ENCODE measurements around the gene DSCAM. TPM values are rescaled to one million over a fixed set of nuclear protein-coding genes. Genes with fewer than 3 reads are reported as not detected.
"Not testable (repeated sequence)": the region's sequence is repeated elsewhere in the genome, so short reads cannot be mapped to it uniquely, and the experiment has no call there.

Gene DSCAM
- total RNA-seq, 1 donor from 2014 or later = not detected

- no peaks in the 10 kb centered on the region for H3K4me1 ChIP-seq
- H3K4me2 ChIP-seq = no peak overlapping the region
- H3K9me3 Mint-ChIP-seq = no peaks in the 10 kb centered on the region
- no peaks in the 10 kb centered on the region for H4K20me1 ChIP-seq (ENCODE audit: low read depth)
- H3K9me3 ChIP-seq (ENCODE audit: low read depth) = no peaks in the 10 kb centered on the region
- no peak for DNase-seq (ENCODE audit: low spot score)
- no peak overlapping the region for H3K4me3 ChIP-seq
- no peak overlapping the region for H3K4me3 Mint-ChIP-seq
- no peak overlapping the region for H2AFZ ChIP-seq (replicated peaks)
- H3K27ac ChIP-seq = no peak overlapping the region
- no peaks in the 10 kb centered on the region for H3K27me3 ChIP-seq
- H3K36me3 ChIP-seq = no peaks in the 10 kb centered on the region
- no peak overlapping the region for H3K9ac ChIP-seq
- H3K27ac Mint-ChIP-seq = no peak overlapping the region
- H3K4me1 Mint-ChIP-seq = no peaks in the 10 kb centered on the region
- no peaks in the 10 kb centered on the region for H3K36me3 Mint-ChIP-seq
- peaks cover 2% of the 10 kb centered on the region for H3K27me3 Mint-ChIP-seq (ENCODE audit: insufficient read depth, low read depth)
- no peaks in the 10 kb centered on the region for H3K79me2 ChIP-seq (ENCODE audit: low read depth)
- TF ChIP-seq CTCF (IDR thresholded peaks at IDR 0.05) (no peak), EZH2phosphoT487 (IDR thresholded peaks at IDR 0.05) (no peak), EZH2 (IDR thresholded peaks at IDR 0.05) (no peak)
- H3F3A ChIP-seq (ENCODE audit: low read depth) = no peaks in the 10 kb centered on the region
Measured at GRCh38 chr21:40447016-40447415, 399.9 kb downstream of the DSCAM start.

- Mint-ChIP-seq H3K4me1 (no peaks in the 10 kb centered on the region), H3K36me3 (no peaks in the 10 kb centered on the region), H3K27ac (no peak overlapping the region), H3K9me3 (no peaks in the 10 kb centered on the region), H3K4me3 (no peak overlapping the region), H3K27me3 (ENCODE audit: insufficient read depth, low read depth) (peaks cover 2% of the 10 kb centered on the region)
- Histone ChIP-seq H3K27me3 (no peaks in the 10 kb centered on the region), H2AFZ (replicated peaks) (no peak overlapping the region), H3K4me2 (no peak overlapping the region), H3K36me3 (no peaks in the 10 kb centered on the region), H4K20me1 (ENCODE audit: low read depth) (no peaks in the 10 kb centered on the region), H3K9ac (no peak overlapping the region), H3K4me3 (no peak overlapping the region), H3K27ac (no peak overlapping the region), H3K79me2 (ENCODE audit: low read depth) (no peaks in the 10 kb centered on the region), H3K4me1 (no peaks in the 10 kb centered on the region), H3K9me3 (ENCODE audit: low read depth) (no peaks in the 10 kb centered on the region), H3F3A (ENCODE audit: low read depth) (no peaks in the 10 kb centered on the region)
- DNase-seq (ENCODE audit: low spot score) = no peak
- no peak for TF ChIP-seq CTCF (IDR thresholded peaks at IDR 0.05)
- TF ChIP-seq EZH2phosphoT487 (IDR thresholded peaks at IDR 0.05) = no peak
- TF ChIP-seq EZH2 (IDR thresholded peaks at IDR 0.05) = no peak
Measured at GRCh38 chr21:40445349-40445921, 401.5 kb downstream of the DSCAM start.

GRCh38 chr21:40439581-40439980 is 407.4 kb downstream of the DSCAM start:
- H3K36me3 Mint-ChIP-seq; H3K9ac ChIP-seq; H3F3A ChIP-seq (ENCODE audit: low read depth); H3K27ac Mint-ChIP-seq; H4K20me1 ChIP-seq (ENCODE audit: low read depth); H3K4me3 ChIP-seq; H3K9me3 ChIP-seq (ENCODE audit: low read depth); H3K4me2 ChIP-seq; H3K4me3 Mint-ChIP-seq; H3K27me3 Mint-ChIP-seq (ENCODE audit: insufficient read depth, low read depth); H3K36me3 ChIP-seq; H3K4me1 ChIP-seq; H3K4me1 Mint-ChIP-seq; DNase-seq (ENCODE audit: low spot score); H3K27me3 ChIP-seq; H3K79me2 ChIP-seq (ENCODE audit: low read depth); H2AFZ ChIP-seq (replicated peaks); H3K9me3 Mint-ChIP-seq; H3K27ac ChIP-seq: not testable (repeated sequence)

GRCh38 chr21:40438616-40439015 is 408.3 kb downstream of the DSCAM start:
- H3K36me3 Mint-ChIP-seq = no peaks in the 10 kb centered on the region
- no peaks in the 10 kb centered on the region for H3K4me1 Mint-ChIP-seq
- H3K4me3 Mint-ChIP-seq = no peak overlapping the region
- Histone ChIP-seq H3K36me3 (no peaks in the 10 kb centered on the region), H4K20me1 (ENCODE audit: low read depth) (no peaks in the 10 kb centered on the region), H3K9me3 (ENCODE audit: low read depth) (no peaks in the 10 kb centered on the region), H3K27me3 (no peaks in the 10 kb centered on the region), H3F3A (ENCODE audit: low read depth) (no peaks in the 10 kb centered on the region), H3K4me3 (no peak overlapping the region), H3K4me2 (no peak overlapping the region), H3K4me1 (no peaks in the 10 kb centered on the region), H3K9ac (no peak overlapping the region), H3K79me2 (ENCODE audit: low read depth) (no peaks in the 10 kb centered on the region), H2AFZ (replicated peaks) (no peak overlapping the region), H3K27ac (no peak overlapping the region)
- H3K27ac Mint-ChIP-seq = no peak overlapping the region
- TF ChIP-seq EZH2phosphoT487 (IDR thresholded peaks at IDR 0.05) (no peak), CTCF (IDR thresholded peaks at IDR 0.05) (no peak), EZH2 (IDR thresholded peaks at IDR 0.05) (no peak)
- H3K9me3 Mint-ChIP-seq = no peaks in the 10 kb centered on the region
- no peak for DNase-seq (ENCODE audit: low spot score)
- no peaks in the 10 kb centered on the region for H3K27me3 Mint-ChIP-seq (ENCODE audit: insufficient read depth, low read depth)
